HG02759 (cell line): ENCODE measurements around the gene IVL.

Experiments
- ATAC-seq: cut with Tn5 transposase; IDR thresholded peaks from one replicate; pipeline ENCODE4 v1.9.1; 2021; ENCODE audit warnings: mild to moderate bottlenecking, moderate library complexity; ENCODE audit not compliant: unreplicated experiment

IVL gene

GRCh38 chr1:152907686-152908601 is at the start of gene IVL:
Gene IVL (plus strand): TSS chr1:152908546. CDS start chr1:152909798, 1,252 bp downstream.
- ATAC-seq = peak; percentile 62

- ATAC-seq = no peak
These were observed 48.6 kb upstream of the IVL start, which contains the start of gene LCE7A for GRCh38 chr1:152859696-152860095. Gene LCE7A (plus strand): TSS chr1:152859996. CDS start chr1:152860698, 702 bp downstream.

GRCh38 chr1:152860129-152860528 is 48.2 kb upstream of the IVL start:
- ATAC-seq = no peak

GRCh38 chr1:152861374-152861773 is 47.0 kb upstream of the IVL start:
- ATAC-seq = no peak

GRCh38 chr1:152864443-152864842 is 43.9 kb upstream of the IVL start:
- ATAC-seq = no peak

- no peak for ATAC-seq
These were observed 42.0 kb upstream of the IVL start for GRCh38 chr1:152866321-152866720.

GRCh38 chr1:152869808-152870419 is 38.4 kb upstream of the IVL start:
- ATAC-seq = no peak

- no peak for ATAC-seq
These were observed 37.3 kb upstream of the IVL start for GRCh38 chr1:152870831-152871730.

GRCh38 chr1:152871731-152872126 is 36.6 kb upstream of the IVL start:
- no peak for ATAC-seq

- no peak for ATAC-seq
These were observed 34.9 kb upstream of the IVL start for GRCh38 chr1:152873495-152873894.

GRCh38 chr1:152876827-152877226 is 31.5 kb upstream of the IVL start:
- no peak for ATAC-seq

GRCh38 chr1:152878042-152878441 is 30.3 kb upstream of the IVL start, which contains the start of gene SMCP:
Gene SMCP (plus strand): TSS chr1:152878322. CDS start chr1:152884423, 6,101 bp downstream.
- ATAC-seq = no peak

- no peak for ATAC-seq
These were observed 28.7 kb upstream of the IVL start for GRCh38 chr1:152879559-152880198.

- no peak for ATAC-seq
These were observed 28.0 kb upstream of the IVL start for GRCh38 chr1:152880316-152880715.

GRCh38 chr1:152880907-152881306 is 27.4 kb upstream of the IVL start:
- no peak for ATAC-seq

GRCh38 chr1:152884085-152884484 is 24.3 kb upstream of the IVL start:
- no peak for ATAC-seq

GRCh38 chr1:152884506-152884905 is 23.8 kb upstream of the IVL start:
- no peak for ATAC-seq

GRCh38 chr1:152884966-152885624 is 23.3 kb upstream of the IVL start:
- no peak for ATAC-seq

GRCh38 chr1:152886085-152886484 is 22.3 kb upstream of the IVL start:
- no peak for ATAC-seq
